RWPE2 (cell line): ENCODE results near the gene MRPS2.
"Not testable (repeated sequence)": the region's sequence is repeated elsewhere in the genome, so short reads cannot be mapped to it uniquely, and the experiment has no call there.

Experiments used
- ATAC-seq: fragments of 200-7000 bp; cut with Tn5 transposase; 3 replicates; pipeline ENCODE4 v1.9.1; 2021; ENCODE audit warnings: low read depth
- DNase-seq: peaks from one replicate; pipeline ENCODE4 v3.0.0-alpha.2; 2020; ENCODE audit warnings: low spot score
- H3K27ac ChIP-seq: fragments of 450-650 bp; 2 replicates; pipeline ENCODE4 v1.5.1; 2017; ENCODE audit warnings: mild to moderate bottlenecking; ENCODE audit not compliant: poor library complexity, severe bottlenecking
- H3K27me3 ChIP-seq: fragments of 250-450 bp; sonication (Bioruptor Pico); 2 replicates; pipeline ENCODE4 v1.5.1; 2021; ENCODE audit warnings: mild to moderate bottlenecking, moderate library complexity; ENCODE audit not compliant: insufficient read depth, poor library complexity, severe bottlenecking
- H3K36me3 ChIP-seq: fragments of 250-450 bp; sonication (Bioruptor Pico); 2 replicates; pipeline ENCODE4 v1.5.1; 2020; ENCODE audit warnings: low read depth, mild to moderate bottlenecking, moderate library complexity
- H3K4me1 ChIP-seq: fragments of 250-450 bp; sonication (Bioruptor Pico); 2 replicates; pipeline ENCODE4 v1.5.1; 2021; ENCODE audit warnings: mild to moderate bottlenecking, moderate library complexity; ENCODE audit not compliant: insufficient read depth, poor library complexity, severe bottlenecking
- H3K4me3 ChIP-seq: fragments of 250-450 bp; sonication (Bioruptor Pico); 2 replicates; pipeline ENCODE4 v1.5.1; 2021; ENCODE audit warnings: mild to moderate bottlenecking, moderate library complexity; ENCODE audit not compliant: severe bottlenecking
- H3K9me3 ChIP-seq: fragments of 250-450 bp; sonication (Bioruptor Pico); 2 replicates; pipeline ENCODE4 v1.5.1; 2021; ENCODE audit warnings: mild to moderate bottlenecking, moderate library complexity; ENCODE audit not compliant: severe bottlenecking
- CTCF ChIP-seq: fragments of 450-650 bp; IDR thresholded peaks from one replicate; pipeline ENCODE4 v1.5.1; 2017; ENCODE audit warnings: mild to moderate bottlenecking, moderate library complexity; ENCODE audit not compliant: poor library complexity, severe bottlenecking

The MRPS2 gene

DNA sequence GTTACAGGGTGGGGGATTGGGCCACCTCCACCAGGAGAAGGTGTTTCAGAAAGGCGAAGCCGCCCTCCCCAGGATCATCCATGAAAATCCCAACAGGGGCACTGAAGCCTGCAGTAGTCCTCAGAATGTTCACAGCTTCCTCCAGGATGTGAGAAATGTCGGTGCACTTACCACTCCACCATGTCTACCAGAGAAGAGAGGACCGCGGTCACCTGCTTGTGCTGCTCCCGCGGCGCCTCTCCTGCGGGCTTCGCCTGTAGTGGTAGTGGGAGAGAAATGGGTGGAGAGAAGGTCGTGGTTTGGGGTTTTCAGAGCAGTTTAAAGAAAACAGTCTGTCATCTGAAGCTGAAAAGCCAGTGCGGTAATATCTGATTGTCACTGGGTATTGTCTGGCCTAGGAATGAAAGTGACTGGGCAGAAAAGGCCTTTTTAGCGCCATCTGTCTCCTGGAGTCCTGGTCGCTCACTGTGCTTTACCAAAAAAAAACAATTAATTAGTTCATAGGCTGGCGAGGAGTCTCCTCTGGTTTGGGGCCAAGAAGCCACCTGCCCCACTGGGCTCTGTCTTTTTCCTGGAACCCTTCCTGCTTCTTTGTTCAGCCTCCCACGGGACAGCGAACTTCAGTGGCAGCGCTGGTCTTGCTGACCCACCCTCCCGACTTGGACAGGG is 43.9 kb upstream of the MRPS2 start:
- ATAC-seq (no peak), DNase-seq (no peak)
- no peaks in the 10 kb centered on the region for H3K36me3 ChIP-seq
- H3K27me3 ChIP-seq: peaks cover 11% of the 10 kb centered on the region
- H3K4me1 ChIP-seq: no peaks in the 10 kb centered on the region
- H3K27ac ChIP-seq: no peak overlapping the region
- H3K9me3 ChIP-seq: no peaks in the 10 kb centered on the region
- H3K4me3 ChIP-seq: no peak overlapping the region
- TF ChIP-seq CTCF: no peak

- peaks cover 11% of the 10 kb centered on the region for H3K27me3 ChIP-seq
- not testable (repeated sequence) for ATAC-seq
Measured at GRCh38 chr9:135458478-135458877, 42.0 kb upstream of the MRPS2 start.

DNA sequence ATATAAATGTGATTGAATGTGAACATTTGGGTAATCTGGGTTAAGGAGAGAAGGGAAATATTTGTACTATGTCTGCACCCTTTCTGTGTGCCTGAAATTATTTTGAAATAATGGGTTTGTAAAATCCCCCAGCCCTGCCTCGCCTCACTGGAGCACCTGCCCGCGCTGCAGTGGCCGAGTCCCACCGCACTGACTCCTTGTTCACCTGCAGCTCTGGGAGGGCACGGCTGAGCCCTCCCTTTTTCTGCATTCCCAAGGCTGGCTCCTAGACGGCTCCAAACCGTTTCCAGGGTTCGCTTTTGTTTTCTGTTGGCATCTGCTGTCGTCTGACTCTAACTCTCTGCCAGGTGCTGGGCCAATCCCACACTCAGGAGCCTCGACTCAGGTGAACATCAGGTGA is 38.5 kb upstream of the MRPS2 start:
- H3K4me1 ChIP-seq: peaks cover 6% of the 10 kb centered on the region
- peaks cover 3% of the 10 kb centered on the region for H3K27me3 ChIP-seq
- H3K27ac ChIP-seq: no peak overlapping the region
- no peak for ATAC-seq
- no peak overlapping the region for H3K4me3 ChIP-seq
- TF ChIP-seq CTCF: no peak
- DNase-seq: no peak
- H3K9me3 ChIP-seq: no peaks in the 10 kb centered on the region
- no peaks in the 10 kb centered on the region for H3K36me3 ChIP-seq

More at GRCh38 chr9:135458478-135458877, 42.0 kb upstream of the MRPS2 start:
- DNase-seq, H3K4me1 ChIP-seq, H3K9me3 ChIP-seq, H3K36me3 ChIP-seq, H3K27ac ChIP-seq, H3K4me3 ChIP-seq: not testable (repeated sequence)

DNA sequence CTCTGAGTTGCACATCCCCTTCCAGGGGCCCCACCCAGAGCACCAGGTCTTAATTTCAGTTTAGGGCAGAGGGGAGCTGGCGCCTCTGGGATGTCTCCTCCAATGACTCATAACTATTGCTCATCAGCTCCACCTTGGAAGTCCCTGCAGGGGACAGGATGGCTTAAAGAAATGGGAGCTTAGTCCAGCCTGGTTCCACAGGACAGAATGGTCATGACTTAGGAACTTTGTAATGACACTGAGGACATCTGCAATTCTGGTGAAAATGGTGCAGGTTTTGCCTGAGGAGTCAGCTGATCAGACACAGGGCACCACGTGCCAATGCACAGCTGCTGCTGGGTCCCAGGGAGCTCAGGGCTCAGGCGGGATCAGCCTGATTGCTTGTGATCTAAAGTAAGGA is 37.3 kb upstream of the MRPS2 start:
- no peak for TF ChIP-seq CTCF
- Histone ChIP-seq H3K4me1 (peaks cover 6% of the 10 kb centered on the region), H3K27me3 (no peaks in the 10 kb centered on the region), H3K27ac (no peak overlapping the region), H3K36me3 (no peaks in the 10 kb centered on the region), H3K9me3 (no peaks in the 10 kb centered on the region), H3K4me3 (no peak overlapping the region)
- no peak for DNase-seq
- ATAC-seq: peak; percentile 81

- DNase-seq (no peak), ATAC-seq (no peak)
- Histone ChIP-seq H3K27ac (no peak overlapping the region), H3K4me1 (peaks cover 14% of the 10 kb centered on the region), H3K4me3 (no peak overlapping the region), H3K27me3 (no peaks in the 10 kb centered on the region), H3K36me3 (no peaks in the 10 kb centered on the region), H3K9me3 (no peaks in the 10 kb centered on the region)
- no peak for TF ChIP-seq CTCF
Measured at GRCh38 chr9:135464181-135464580, 36.3 kb upstream of the MRPS2 start.
